Panc1 (cell line): ENCODE data around the gene HNRNPA1.

Experiments used
- POLR2AphosphoS5 ChIP-seq: IDR thresholded peaks from 2 replicates; pipeline ENCODE4 v1.6.1; 2012; ENCODE audit warnings: mild to moderate bottlenecking, low read depth, low read length, moderate library complexity
- SIN3A ChIP-seq: IDR thresholded peaks from 2 replicates; pipeline ENCODE4 v1.6.1; 2012; ENCODE audit warnings: low read depth, mild to moderate bottlenecking, low read length, moderate library complexity, borderline replicate concordance; ENCODE audit not compliant: insufficient read depth
- TCF7L2 ChIP-seq: IDR thresholded peaks from 2 replicates; pipeline ENCODE4 v1.6.1; 2011; ENCODE audit warnings: mild to moderate bottlenecking, low read depth, low read length, inconsistent platforms
- TF ChIP-seq, protein P1 (sequence below): fragments of 450-650 bp; IDR thresholded peaks from 2 replicates; pipeline ENCODE4 v1.5.1; 2017; ENCODE audit warnings: mild to moderate bottlenecking
- TF ChIP-seq, protein P2 (sequence below), 2 experiments: IDR thresholded peaks; 2 replicates each; pipeline ENCODE4 v1.6.1; 2011 to 2012; ENCODE audit warnings: low read depth in 2 of 2, control low read depth in 1 of 2, low read length in 1 of 2, mild to moderate bottlenecking in 1 of 2, moderate library complexity in 1 of 2; ENCODE audit not compliant: insufficient read depth in 1 of 2

DNA sequence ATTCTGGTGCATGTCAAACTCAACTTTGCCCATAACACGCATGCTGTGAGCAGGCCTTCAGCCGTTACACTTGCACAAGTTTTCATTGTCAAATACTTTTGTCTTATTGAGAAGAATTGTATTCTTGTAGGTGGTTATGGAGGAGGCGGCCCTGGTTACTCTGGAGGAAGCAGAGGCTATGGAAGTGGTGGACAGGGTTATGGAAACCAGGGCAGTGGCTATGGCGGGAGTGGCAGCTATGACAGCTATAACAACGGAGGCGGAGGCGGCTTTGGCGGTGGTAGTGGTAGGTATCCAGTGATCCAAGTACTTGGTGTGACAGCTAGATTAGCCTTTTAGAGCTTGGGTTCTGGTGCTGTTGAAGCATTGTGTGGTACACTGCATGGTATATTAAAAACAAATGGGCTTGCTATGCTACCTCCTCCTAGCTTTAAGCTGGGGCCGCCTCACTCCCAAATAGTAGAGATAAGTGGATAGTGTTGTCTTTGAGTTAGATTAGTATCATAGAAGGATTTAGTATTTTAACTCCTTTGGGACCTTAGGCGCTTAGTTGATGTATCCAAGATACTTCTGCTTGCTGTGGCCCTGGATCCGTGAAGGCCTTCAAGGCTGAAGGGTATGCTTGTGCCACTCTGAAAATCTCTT lies 2.5 kb downstream of the HNRNPA1 start:
- TF ChIP-seq, protein P1, sequence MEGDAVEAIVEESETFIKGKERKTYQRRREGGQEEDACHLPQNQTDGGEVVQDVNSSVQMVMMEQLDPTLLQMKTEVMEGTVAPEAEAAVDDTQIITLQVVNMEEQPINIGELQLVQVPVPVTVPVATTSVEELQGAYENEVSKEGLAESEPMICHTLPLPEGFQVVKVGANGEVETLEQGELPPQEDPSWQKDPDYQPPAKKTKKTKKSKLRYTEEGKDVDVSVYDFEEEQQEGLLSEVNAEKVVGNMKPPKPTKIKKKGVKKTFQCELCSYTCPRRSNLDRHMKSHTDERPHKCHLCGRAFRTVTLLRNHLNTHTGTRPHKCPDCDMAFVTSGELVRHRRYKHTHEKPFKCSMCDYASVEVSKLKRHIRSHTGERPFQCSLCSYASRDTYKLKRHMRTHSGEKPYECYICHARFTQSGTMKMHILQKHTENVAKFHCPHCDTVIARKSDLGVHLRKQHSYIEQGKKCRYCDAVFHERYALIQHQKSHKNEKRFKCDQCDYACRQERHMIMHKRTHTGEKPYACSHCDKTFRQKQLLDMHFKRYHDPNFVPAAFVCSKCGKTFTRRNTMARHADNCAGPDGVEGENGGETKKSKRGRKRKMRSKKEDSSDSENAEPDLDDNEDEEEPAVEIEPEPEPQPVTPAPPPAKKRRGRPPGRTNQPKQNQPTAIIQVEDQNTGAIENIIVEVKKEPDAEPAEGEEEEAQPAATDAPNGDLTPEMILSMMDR: no peak
- TF ChIP-seq POLR2AphosphoS5 (peak; percentile 22), SIN3A (0 out of 2 replicates have a peak, but pooled peaks have one; percentile 48), TCF7L2 (no peak)
- TF ChIP-seq, protein P2, sequence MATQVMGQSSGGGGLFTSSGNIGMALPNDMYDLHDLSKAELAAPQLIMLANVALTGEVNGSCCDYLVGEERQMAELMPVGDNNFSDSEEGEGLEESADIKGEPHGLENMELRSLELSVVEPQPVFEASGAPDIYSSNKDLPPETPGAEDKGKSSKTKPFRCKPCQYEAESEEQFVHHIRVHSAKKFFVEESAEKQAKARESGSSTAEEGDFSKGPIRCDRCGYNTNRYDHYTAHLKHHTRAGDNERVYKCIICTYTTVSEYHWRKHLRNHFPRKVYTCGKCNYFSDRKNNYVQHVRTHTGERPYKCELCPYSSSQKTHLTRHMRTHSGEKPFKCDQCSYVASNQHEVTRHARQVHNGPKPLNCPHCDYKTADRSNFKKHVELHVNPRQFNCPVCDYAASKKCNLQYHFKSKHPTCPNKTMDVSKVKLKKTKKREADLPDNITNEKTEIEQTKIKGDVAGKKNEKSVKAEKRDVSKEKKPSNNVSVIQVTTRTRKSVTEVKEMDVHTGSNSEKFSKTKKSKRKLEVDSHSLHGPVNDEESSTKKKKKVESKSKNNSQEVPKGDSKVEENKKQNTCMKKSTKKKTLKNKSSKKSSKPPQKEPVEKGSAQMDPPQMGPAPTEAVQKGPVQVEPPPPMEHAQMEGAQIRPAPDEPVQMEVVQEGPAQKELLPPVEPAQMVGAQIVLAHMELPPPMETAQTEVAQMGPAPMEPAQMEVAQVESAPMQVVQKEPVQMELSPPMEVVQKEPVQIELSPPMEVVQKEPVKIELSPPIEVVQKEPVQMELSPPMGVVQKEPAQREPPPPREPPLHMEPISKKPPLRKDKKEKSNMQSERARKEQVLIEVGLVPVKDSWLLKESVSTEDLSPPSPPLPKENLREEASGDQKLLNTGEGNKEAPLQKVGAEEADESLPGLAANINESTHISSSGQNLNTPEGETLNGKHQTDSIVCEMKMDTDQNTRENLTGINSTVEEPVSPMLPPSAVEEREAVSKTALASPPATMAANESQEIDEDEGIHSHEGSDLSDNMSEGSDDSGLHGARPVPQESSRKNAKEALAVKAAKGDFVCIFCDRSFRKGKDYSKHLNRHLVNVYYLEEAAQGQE (IDR thresholded peaks at IDR 0.05; ENCODE audit: insufficient read depth in 1 of 2, low read depth in 2 of 2, low read length in 1 of 2): no peak
